Activated CD8-positive, alpha-beta memory T cell treated with anti-CD3 and anti-CD28 coated beads for 1 hour (primary cell): Measurements from ENCODE around the gene UBTD2.
"Not testable (repeated sequence)": the region's sequence is repeated elsewhere in the genome, so short reads cannot be mapped to it uniquely, and the experiment has no call there.

ENCODE experiments used
- DNase-seq, 2 donors: peaks; one replicate each; pipeline ENCODE4 v3.0.0-alpha.2; 2020; ENCODE audit warnings: low read depth in 1 of 2; ENCODE audit errors: extremely low read depth in 1 of 2

UBTD2 gene

GRCh38 chr5:172252501-172252900, 31.1 kb downstream of the UBTD2 start:
- no peak for DNase-seq

DNA sequence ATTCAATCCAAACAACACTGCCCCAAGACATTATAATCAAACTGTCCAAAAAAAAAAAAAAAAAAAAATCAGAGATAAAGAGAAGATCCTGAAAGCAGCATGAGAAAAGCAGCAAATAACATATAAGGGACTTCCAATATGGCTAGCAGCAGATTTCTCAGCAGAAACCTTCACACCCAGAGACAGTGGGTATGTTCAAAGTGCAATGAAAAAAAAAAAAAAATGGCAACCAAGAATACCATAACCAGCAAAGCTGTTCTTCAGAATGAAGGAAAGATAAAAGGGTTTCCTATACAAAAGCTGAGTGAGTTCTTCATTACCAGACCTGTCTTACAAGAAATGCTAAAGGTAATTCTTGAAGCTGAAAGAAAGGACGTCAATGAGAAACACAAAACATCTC, 32.1 kb downstream of the UBTD2 start:
- DNase-seq, result no peak

- DNase-seq, result no peak
Observed at GRCh38 chr5:172248637-172249036, 34.9 kb downstream of the UBTD2 start.

DNA sequence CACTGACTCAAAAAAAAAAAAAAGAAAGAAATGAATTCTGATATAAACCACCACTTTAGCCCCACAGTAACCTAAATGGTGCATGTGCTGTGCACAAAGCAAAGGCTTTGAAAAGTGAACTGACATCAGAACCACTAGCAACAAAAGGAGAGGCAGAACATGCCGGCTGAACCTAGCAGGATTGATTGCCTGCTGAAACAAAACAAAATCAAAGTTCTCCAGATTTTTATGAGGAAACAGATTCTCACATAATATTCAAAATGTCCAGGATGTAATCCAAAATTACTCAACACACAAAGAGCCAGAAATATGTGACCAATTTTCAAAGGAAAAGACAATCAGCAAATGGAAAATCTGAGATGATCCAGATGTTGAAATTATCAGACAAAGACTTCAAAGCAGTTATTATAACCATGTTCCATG, 37.9 kb downstream of the UBTD2 start:
- DNase-seq, result no peak

GRCh38 chr5:172245046-172245445, 38.5 kb downstream of the UBTD2 start:
- no peak for DNase-seq

DNA sequence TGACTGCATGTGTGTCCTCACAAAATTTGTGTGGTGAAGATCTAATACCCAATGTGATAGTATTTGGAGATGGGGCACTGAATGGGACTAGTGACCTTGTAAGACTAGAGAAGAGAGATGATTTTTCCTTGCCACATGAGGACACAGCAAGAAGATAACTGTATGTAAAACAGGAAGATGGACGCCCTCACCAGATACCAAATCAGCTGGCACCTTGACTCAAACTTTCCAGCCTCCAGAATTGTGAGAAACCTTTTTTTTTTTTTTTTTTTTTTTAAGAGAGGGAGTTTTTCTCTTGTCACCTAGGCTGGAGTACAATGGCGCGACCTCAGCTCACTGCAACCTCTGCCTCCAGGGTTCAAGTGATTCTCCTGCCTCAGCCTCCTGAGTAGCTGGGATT, 40.3 kb downstream of the UBTD2 start:
- no peak for DNase-seq

GRCh38 chr5:172238334-172238733, 45.2 kb downstream of the UBTD2 start:
- DNase-seq, result no peak

DNA sequence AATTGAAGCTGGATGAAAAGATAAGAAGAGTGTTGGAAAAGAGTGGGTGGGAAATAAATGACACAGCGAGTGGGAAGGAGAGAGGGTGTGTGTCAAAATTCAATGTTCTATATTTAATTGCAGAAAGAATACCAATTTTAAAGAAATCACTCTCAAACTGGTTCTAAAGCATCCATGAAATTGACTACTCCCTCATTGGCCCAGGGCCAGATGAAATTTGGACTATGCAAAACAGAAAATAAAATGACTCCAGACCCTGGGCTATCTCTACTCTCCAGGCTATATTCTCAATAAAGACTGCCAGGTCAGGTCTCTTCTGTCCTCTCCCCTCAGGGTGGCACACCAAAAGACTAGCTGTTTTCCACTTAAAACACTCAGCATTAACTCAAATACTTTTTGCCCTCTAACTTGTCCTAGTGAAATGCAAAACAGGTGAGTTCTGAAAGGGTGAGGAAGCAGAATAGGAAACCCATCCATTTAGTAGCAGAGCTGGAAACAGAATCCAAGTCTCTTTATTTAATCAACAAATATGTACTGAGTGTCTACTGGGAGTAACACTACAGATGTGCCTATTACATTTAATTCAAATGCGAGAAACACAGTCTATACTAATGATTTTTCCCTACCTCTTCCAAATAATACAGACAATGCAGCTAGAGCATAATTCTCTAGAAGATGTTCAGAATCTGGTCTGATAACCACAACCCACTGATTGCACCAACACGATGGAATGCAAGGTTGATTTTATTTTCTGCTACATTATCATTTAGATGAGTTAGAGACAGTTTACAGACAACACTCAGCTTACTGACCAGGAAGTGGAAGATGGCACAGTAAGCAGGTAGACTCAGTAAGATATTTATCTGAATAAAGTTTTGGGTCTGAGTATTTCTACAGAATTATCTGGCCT, 47.5 kb downstream of the UBTD2 start:
- DNase-seq, result no peak

DNA sequence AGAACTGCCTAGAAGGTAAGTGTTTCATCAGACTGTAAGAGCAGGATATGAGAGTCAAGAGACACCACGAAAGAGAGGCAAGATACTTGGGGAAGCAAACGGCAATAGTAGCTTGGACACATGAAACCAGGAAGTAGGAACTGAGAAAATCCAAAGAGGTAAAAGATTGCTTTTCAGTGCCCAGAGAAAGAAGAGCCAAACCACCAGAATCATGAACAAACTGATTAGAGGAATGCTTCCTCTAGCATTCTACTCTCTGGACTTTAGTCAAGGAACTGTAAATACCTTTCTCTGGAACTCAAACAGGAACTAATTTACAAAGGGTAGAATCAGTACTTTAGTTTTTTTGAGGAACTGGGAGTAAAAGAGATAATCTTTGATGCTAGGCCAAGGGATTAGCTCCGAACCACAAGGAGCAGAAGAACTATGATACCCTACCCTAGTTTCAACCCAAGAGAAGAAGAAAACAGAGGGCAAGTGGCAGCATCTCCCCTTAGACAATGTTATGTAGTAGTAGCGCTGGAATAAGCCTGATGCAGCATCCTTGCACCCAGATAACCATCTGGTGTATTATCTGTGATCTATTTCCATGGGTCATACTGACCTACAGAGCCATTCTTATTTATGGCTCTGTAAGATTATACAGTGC, 48.3 kb downstream of the UBTD2 start:
- no peak for DNase-seq

DNA sequence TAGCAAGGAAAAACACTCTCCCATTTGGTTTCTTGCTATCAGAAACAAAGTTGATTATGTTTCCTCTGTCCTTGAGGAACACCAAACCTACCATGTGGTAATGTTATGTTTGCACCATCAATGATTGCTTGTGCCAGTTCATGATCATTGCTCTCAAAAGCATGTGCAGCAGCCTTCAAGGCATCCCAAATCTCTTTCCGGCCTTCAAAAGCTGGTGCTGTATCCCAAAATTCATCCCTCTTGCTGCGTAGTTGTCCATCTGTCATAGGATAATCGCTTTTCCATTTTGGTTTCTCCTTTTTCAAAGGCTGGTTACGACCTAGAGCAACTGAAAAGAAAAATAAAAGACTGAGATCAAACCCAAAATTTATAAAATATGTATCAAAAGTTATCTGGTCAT, 49.5 kb downstream of the UBTD2 start:
- DNase-seq, result no peak

DNA sequence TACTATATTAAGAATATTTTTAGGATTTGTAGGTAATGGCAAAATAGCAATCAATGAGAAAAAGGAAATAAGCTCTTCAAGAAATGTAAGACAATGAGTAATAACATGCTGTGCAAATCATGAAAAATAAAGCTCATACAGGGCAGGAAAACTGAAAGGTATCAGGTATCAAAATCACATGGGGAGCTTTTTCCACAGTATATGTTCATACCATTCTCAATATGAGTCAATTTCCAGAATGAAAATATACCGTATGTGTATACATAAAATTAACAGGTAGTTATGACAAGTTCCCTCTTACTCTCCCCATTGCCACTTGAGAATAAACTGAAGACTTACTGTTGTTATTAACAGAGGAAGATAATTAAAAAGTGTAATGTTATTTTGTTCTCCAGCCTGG, 53.7 kb downstream of the UBTD2 start:
- no peak for DNase-seq

DNA sequence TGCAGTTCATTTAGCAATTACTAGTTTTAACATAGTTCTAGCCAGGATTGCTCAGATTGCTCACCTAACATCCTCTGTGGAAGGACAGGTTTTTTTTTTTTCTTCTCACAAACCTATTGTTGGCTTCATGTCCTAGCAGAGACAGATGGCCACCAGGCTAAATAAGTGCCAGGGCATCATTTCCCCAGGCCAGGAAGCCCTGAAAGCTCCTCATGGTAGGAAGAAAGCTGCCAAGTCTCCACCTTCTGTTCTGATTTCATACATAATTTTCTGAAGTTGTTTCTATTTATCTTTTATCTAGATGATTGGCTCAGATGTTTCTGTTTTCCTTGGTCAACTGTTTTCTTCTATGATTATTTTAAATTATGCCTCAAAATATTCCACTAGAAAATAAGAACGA, 58.6 kb downstream of the UBTD2 start:
- no peak for DNase-seq

GRCh38 chr5:172223901-172224873, 59.4 kb downstream of the UBTD2 start:
- no peak for DNase-seq

DNA sequence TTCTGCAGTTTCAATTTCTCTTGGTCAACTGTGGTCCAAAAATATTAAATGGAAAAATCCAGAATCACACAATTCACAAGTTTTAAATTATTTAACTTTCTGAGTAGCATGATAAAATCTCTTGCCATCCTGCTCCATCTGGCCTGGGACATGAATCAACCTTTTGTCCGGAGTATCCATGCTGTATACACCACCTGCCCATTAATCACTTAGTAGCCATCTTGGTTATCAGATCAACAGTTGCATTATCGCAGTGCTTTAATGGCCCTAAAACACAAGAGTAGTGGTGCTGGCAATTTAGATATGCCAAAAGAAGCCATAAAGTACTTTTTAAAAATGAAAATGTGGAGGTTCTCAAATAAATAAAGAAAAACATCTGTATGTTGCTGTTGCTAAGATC, 64.3 kb downstream of the UBTD2 start:
- DNase-seq, result no peak

GRCh38 chr5:172216345-172216744, 67.2 kb downstream of the UBTD2 start:
- DNase-seq, result no peak

GRCh38 chr5:172213126-172213525, 70.4 kb downstream of the UBTD2 start:
- no peak for DNase-seq

DNA sequence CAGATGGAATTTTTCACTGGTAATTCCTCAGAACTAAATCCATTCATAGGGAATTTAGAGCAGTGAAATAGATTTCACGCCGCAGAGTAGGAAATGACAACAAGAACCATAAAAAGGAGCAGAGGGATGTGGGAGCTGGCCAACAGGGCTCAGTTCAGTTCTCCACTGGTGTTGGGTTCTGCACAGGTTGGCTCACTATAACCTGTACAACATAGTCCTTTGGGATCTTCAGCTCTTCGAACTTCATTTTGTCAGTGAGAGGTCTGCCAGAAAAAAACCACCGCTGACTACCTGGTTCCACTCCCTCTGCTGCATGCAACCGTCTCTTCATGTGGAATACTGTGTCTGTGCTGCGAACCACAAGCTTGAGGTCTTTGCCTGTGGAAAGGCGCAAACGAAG, 71.9 kb downstream of the UBTD2 start:
- no peak for DNase-seq

DNA sequence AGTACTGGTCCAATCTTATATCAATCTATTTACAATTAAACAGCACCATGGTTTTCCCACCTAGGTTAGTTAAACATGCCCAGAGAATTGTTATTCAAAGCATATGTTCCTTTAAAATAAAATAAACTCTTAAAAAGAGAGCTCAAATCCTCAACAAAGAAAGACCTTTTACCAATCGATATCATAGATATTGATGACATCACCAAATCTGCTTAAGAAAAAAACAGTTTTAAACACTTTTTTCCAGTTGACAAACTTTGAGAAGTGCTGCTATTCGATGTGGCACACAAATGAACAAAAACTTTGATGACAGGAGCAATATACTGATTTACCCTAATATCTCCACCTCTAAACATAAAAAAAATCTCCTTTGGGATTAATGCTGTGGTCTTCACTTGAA, 73.8 kb downstream of the UBTD2 start:
- DNase-seq, result no peak

GRCh38 chr5:172207511-172207910, 76.1 kb downstream of the UBTD2 start:
- DNase-seq, result no peak

GRCh38 chr5:172205984-172206383, 77.6 kb downstream of the UBTD2 start:
- not testable (repeated sequence) for DNase-seq

DNA sequence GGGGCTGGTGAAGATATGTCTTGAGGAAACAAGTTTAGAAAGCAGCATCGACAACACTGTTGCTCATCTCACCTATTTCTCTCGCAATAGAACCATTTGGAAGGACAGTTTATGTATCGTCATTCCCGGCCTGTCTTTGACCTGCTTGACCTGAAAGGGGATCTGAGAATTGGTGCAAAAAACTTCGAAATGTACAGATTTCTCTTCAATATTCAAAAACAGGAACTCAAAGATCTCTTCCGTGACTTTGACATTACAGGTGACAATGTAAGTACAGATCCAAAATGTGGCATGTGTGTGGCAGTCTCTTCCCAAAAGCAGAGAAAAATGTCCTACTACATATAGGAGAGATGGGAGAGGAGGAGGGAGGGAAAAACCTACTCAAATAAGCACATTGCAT, 83.1 kb downstream of the UBTD2 start:
- no peak for DNase-seq
